Muscle layer of duodenum (tissue), 2 donors: ENCODE results near the gene PRUNE1.
A peak's percentile ranks its signal among the peaks of the same experiment; 100 is the strongest.

Experiments used
- H3K27ac ChIP-seq: one replicate; pipeline ENCODE4 v1.7.0; 2013; ENCODE audit warnings: mild to moderate bottlenecking, low read length
- H3K27me3 ChIP-seq: one replicate; pipeline ENCODE4 v1.7.0; 2013; ENCODE audit warnings: low read depth, mild to moderate bottlenecking, control low read depth, low read length
- H3K36me3 ChIP-seq, 2 donors: one replicate each; pipeline ENCODE4 v1.7.0; 2013; ENCODE audit warnings: low read length in 2 of 2, control low read depth in 1 of 2, mild to moderate bottlenecking in 1 of 2; ENCODE audit not compliant: insufficient read depth in 2 of 2, control insufficient read depth in 1 of 2
- H3K4me1 ChIP-seq, 2 donors: one replicate each; pipeline ENCODE4 v1.7.0; 2013; ENCODE audit warnings: low read length in 2 of 2, mild to moderate bottlenecking in 2 of 2, control low read depth in 1 of 2, moderate library complexity in 1 of 2; ENCODE audit not compliant: insufficient read depth in 2 of 2, control insufficient read depth in 1 of 2
- H3K4me3 ChIP-seq, 2 donors: one replicate each; pipeline ENCODE4 v1.7.0; 2013; ENCODE audit warnings: low read length in 2 of 2, low read depth in 1 of 2, mild to moderate bottlenecking in 1 of 2
- H3K9me3 ChIP-seq, 2 donors: one replicate each; pipeline ENCODE4 v1.7.0; 2013; ENCODE audit warnings: low read length in 2 of 2, control low read depth in 1 of 2, mild to moderate bottlenecking in 1 of 2; ENCODE audit not compliant: control insufficient read depth in 1 of 2
- donor health status: healthy.

The PRUNE1 gene

DNA sequence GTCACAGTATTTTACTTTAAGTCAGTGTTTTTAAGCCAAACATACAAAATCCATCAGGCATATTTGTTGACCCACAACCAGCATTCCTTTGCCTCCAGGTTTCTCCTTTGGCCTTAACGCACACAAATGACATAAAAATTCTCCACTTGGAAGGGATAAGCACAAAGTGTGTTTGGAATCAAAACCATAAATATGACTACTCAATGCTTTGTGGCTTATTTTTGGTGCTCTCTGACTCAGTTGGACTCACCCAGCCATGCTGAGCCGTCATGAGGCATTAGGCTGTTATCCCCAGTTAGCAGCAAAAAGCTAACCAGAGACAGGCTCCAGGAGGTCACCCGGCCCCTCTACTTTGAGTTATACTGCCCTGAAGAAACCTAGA, 948 bp downstream of the PRUNE1 start:
- peaks cover 0 to 7% of the 10 kb centered on the region in 2 donors for H3K36me3 ChIP-seq
- H3K4me3 ChIP-seq, result peak overlapping the region; percentile 78 to 88
- no peaks in the 10 kb centered on the region for H3K27me3 ChIP-seq
- peak overlapping the region; percentile 95 for H3K27ac ChIP-seq
- peaks cover 27 to 48% of the 10 kb centered on the region in 2 donors for H3K4me1 ChIP-seq
- H3K9me3 ChIP-seq, result no peaks in the 10 kb centered on the region

DNA sequence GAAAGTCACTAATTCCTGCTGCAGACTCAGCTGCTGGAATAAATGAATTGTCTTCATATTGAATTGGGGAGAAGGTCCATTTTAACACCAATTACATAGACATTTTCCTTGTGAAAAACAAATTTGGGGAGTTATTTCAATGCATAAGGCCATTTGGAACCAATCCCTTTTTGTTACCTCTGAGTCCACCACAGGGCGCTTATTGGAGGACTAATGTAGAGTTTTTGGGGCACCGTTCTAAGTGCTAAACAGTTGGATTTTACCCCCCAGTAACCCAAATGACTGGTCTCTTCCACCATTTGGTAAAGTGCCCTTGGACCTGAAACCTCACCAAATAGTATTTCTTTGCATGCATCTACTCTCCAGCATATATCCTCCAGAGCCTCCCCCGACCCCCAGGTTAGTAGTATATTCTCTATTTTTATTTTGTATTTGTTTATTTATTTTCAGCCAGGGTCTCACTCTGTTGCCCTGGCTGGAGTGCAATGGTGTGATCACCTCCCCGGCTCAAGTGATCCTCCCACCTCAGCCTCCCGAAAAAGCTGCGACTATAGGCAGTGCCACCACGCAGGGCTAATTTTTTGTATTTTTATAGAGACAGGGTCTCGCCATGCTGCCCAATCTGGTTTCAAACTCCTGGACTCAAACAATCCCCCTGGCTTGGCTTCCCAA, 1.6 kb downstream of the PRUNE1 start:
- Histone ChIP-seq H3K9me3 (no peaks in the 10 kb centered on the region), H3K27me3 (no peaks in the 10 kb centered on the region), H3K36me3 (peaks cover 0 to 7% of the 10 kb centered on the region in 2 donors), H3K4me1 (peaks cover 27 to 45% of the 10 kb centered on the region in 2 donors), H3K27ac (peak overlapping the region; percentile 95), H3K4me3 (peak overlapping the region in 1 of 2 donors; percentile 78)

DNA sequence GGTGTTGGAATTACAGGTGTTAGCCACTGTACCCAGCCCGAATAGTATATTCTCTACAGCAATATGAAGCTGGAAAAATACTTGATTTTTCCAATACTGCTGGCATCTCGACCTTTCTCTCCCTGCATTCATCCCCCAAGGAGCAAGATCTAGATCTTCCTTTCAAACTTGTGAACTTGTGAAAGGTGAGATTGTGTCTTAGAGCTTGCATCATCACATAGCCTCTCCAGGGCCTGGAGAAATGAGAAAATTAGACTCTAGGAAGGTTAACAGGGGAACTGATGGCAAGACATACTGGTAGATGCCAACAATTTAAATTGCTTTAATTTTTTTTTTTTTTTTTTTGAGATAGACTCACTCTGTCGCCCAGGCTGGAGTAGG, 2.1 kb downstream of the PRUNE1 start:
- no peaks in the 10 kb centered on the region for H3K9me3 ChIP-seq
- peaks cover 27 to 39% of the 10 kb centered on the region in 2 donors for H3K4me1 ChIP-seq
- no peak overlapping the region for H3K27ac ChIP-seq
- H3K36me3 ChIP-seq, result peaks cover 0 to 7% of the 10 kb centered on the region in 2 donors
- no peak overlapping the region for H3K4me3 ChIP-seq
- H3K27me3 ChIP-seq, result no peaks in the 10 kb centered on the region

GRCh38 chr1:151011154-151011850, 3.1 kb downstream of the PRUNE1 start:
- H3K4me1 ChIP-seq, result peaks cover 24 to 38% of the 10 kb centered on the region in 2 donors
- peak overlapping the region; percentile 39 for H3K27ac ChIP-seq
- peaks cover 0 to 7% of the 10 kb centered on the region in 2 donors for H3K36me3 ChIP-seq
- no peaks in the 10 kb centered on the region for H3K27me3 ChIP-seq
- no peaks in the 10 kb centered on the region for H3K9me3 ChIP-seq
- no peak overlapping the region for H3K4me3 ChIP-seq

- Histone ChIP-seq H3K4me3 (no peak overlapping the region), H3K4me1 (peaks cover 17 to 25% of the 10 kb centered on the region in 2 donors), H3K36me3 (peaks cover 2 to 10% of the 10 kb centered on the region in 2 donors), H3K27me3 (no peaks in the 10 kb centered on the region), H3K27ac (peak overlapping the region; percentile 28), H3K9me3 (no peaks in the 10 kb centered on the region)
These were observed 4.6 kb downstream of the PRUNE1 start for GRCh38 chr1:151012684-151013471.

DNA sequence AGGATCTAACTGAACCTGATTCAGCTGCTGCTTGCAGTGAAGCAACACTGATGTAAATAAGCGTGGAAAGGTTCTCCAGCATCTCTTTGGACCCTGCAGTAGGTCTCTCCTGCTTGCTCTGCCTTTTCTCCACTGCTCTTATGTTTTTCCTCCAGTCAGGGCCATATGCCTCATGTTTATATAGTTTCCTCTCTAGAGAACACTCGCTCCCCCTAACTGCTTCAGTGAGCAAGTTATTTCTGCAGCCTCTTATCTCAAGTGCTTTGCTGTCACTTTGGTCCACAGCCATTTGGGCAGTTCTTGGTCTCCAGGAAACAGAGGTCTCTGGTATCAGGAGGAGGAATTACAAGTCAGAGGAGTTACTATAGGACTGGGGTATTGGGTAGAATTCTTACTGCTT, 5.3 kb downstream of the PRUNE1 start:
- H3K4me1 ChIP-seq, result peaks cover 15 to 25% of the 10 kb centered on the region in 2 donors
- H3K4me3 ChIP-seq, result no peak overlapping the region
- H3K36me3 ChIP-seq, result peaks cover 7 to 13% of the 10 kb centered on the region in 2 donors
- peak overlapping the region; percentile 28 for H3K27ac ChIP-seq
- H3K27me3 ChIP-seq, result no peaks in the 10 kb centered on the region
- H3K9me3 ChIP-seq, result no peaks in the 10 kb centered on the region

DNA sequence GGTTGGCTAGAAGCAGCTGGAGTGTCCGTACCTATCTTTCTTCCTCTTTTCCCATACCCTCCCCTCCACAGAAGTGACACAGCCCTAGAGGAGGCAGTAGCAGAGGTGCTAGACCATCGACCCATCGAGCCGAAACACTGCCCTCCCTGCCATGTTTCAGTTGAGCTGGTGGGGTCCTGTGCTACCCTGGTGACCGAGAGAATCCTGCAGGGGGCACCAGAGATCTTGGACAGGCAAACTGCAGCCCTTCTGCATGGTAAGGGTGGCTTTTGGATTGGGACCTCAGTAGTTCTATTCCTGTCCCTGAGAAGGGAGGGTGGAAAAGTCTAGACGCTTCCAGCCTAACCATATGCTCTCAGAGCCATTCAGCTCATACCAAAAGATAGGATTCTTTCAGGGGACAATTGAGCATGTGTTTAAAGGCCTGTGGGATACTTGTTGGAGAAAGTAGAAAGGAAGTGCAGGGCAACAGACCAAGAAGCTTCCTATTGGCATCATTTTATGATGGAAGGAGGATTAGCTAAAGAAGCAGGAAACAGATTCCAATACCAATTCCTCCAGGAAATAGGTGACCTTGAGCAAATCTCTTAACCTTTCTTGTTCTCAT, 16.4 kb downstream of the PRUNE1 start:
- peaks cover 0 to 7% of the 10 kb centered on the region in 2 donors for H3K4me1 ChIP-seq
- no peak overlapping the region for H3K27ac ChIP-seq
- H3K4me3 ChIP-seq, result no peak overlapping the region
- no peaks in the 10 kb centered on the region for H3K9me3 ChIP-seq
- H3K27me3 ChIP-seq, result no peaks in the 10 kb centered on the region
- peaks cover 11 to 35% of the 10 kb centered on the region in 2 donors for H3K36me3 ChIP-seq

DNA sequence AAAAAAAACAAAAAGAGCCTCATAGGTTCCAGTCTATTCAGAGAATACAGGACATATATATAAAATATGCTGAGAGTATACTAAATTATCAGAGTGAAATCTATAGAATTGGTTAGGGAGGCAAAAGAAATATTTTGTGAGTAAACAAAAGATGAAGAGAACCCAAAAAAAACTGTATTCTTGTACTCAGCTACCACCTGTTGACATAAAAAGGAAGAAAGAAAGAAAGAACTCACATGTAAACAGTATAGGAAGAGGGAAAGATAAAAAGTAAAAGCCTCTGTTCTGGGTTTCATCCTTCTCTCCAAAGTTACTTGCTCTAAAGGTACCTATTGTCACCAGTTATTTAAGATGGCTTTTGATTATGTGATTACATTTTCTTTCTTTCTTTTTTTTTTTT, 18.2 kb downstream of the PRUNE1 start:
- Histone ChIP-seq H3K36me3 (peaks cover 20 to 53% of the 10 kb centered on the region in 2 donors), H3K4me3 (no peak overlapping the region)

GRCh38 chr1:151032164-151032563, 23.9 kb downstream of the PRUNE1 start:
- Histone ChIP-seq H3K27ac (no peak overlapping the region), H3K4me1 (no peaks in the 10 kb centered on the region), H3K36me3 (peaks cover 34 to 49% of the 10 kb centered on the region in 2 donors), H3K27me3 (no peaks in the 10 kb centered on the region), H3K9me3 (no peaks in the 10 kb centered on the region), H3K4me3 (no peak overlapping the region)

More for the DNA sequence above, 18.2 kb downstream of the PRUNE1 start:
- no peak overlapping the region for H3K27ac ChIP-seq
- no peaks in the 10 kb centered on the region for H3K27me3 ChIP-seq
- H3K9me3 ChIP-seq, result no peaks in the 10 kb centered on the region
- H3K4me1 ChIP-seq, result peaks cover 0 to 7% of the 10 kb centered on the region in 2 donors

GRCh38 chr1:151035167-151035566, 26.9 kb downstream of the PRUNE1 start:
- Histone ChIP-seq H3K36me3 (peaks cover 23 to 24% of the 10 kb centered on the region in 2 donors), H3K27ac (no peak overlapping the region), H3K4me1 (no peaks in the 10 kb centered on the region), H3K9me3 (no peaks in the 10 kb centered on the region), H3K27me3 (no peaks in the 10 kb centered on the region), H3K4me3 (no peak overlapping the region)

- Histone ChIP-seq H3K4me1 (no peaks in the 10 kb centered on the region), H3K9me3 (no peaks in the 10 kb centered on the region), H3K4me3 (no peak within 1 kb of the TSS), H3K27me3 (no peaks in the 10 kb centered on the region), H3K36me3 (peaks cover 12 to 18% of the 10 kb centered on the region in 2 donors), H3K27ac (no peak within 1 kb of the TSS)
These were observed 28.1 kb downstream of the PRUNE1 start, which contains the start of gene BNIPL for GRCh38 chr1:151036356-151036755. BNIPL (plus strand) TSS chr1:151036586; CDS start chr1:151036726, 140 bp downstream.
